Measurements from ENCODE around the gene ERVFRD-1. TPM values are rescaled to one million over a fixed set of nuclear protein-coding genes. Genes with fewer than 3 reads are reported as not detected.

Gene ERVFRD-1
- total RNA-seq, 1 donor = not detected

GRCh38 chr6:11142296-11143027 lies 30.9 kb upstream of the ERVFRD-1 start:
- Histone ChIP-seq H3K36me3 (ENCODE audit: insufficient read depth, low read length) (no peaks in the 10 kb centered on the region), H3K4me2 (ENCODE audit: insufficient read depth, low read length) (no peak overlapping the region), H3K27ac (ENCODE audit: low read depth, low read length) (no peak overlapping the region), H3K4me3 (ENCODE audit: insufficient read depth, low read length) (no peak overlapping the region), H4K20me1 (ENCODE audit: insufficient read depth, low read length) (no peaks in the 10 kb centered on the region), H3K27me3 (ENCODE audit: insufficient read depth, low read length) (no peaks in the 10 kb centered on the region), H3K4me1 (ENCODE audit: insufficient read depth, low read length) (peaks cover 8% of the 10 kb centered on the region), H2AFZ (ENCODE audit: low read length) (no peak overlapping the region), H3K9me3 (ENCODE audit: low read depth, low read length) (no peaks in the 10 kb centered on the region), H3K79me2 (ENCODE audit: insufficient read depth, low read length) (no peaks in the 10 kb centered on the region)
- TF ChIP-seq CTCF (IDR thresholded peaks at IDR 0.05; ENCODE audit: extremely low read depth, low read depth, low read length) = no peak
- DNase-seq (ENCODE audit: insufficient read length, low spot score, missing footprints) = no peak

- no peak overlapping the region for H3K27ac ChIP-seq (ENCODE audit: low read depth, low read length)
- peaks cover 8% of the 10 kb centered on the region for H3K4me1 ChIP-seq (ENCODE audit: insufficient read depth, low read length)
- no peak overlapping the region for H3K4me3 ChIP-seq (ENCODE audit: insufficient read depth, low read length)
- H3K36me3 ChIP-seq (ENCODE audit: insufficient read depth, low read length) = no peaks in the 10 kb centered on the region
- DNase-seq (ENCODE audit: insufficient read length, low spot score, missing footprints) = no peak
- H3K4me2 ChIP-seq (ENCODE audit: insufficient read depth, low read length) = no peak overlapping the region
- H3K79me2 ChIP-seq (ENCODE audit: insufficient read depth, low read length) = no peaks in the 10 kb centered on the region
- H3K27me3 ChIP-seq (ENCODE audit: insufficient read depth, low read length) = no peaks in the 10 kb centered on the region
- H3K9me3 ChIP-seq (ENCODE audit: low read depth, low read length) = no peaks in the 10 kb centered on the region
- TF ChIP-seq CTCF (IDR thresholded peaks at IDR 0.05; ENCODE audit: extremely low read depth, low read depth, low read length) = no peak
- no peak overlapping the region for H2AFZ ChIP-seq (ENCODE audit: low read length)
- H4K20me1 ChIP-seq (ENCODE audit: insufficient read depth, low read length) = no peaks in the 10 kb centered on the region
Observed at GRCh38 chr6:11141295-11141694, 29.8 kb upstream of the ERVFRD-1 start.

DNA sequence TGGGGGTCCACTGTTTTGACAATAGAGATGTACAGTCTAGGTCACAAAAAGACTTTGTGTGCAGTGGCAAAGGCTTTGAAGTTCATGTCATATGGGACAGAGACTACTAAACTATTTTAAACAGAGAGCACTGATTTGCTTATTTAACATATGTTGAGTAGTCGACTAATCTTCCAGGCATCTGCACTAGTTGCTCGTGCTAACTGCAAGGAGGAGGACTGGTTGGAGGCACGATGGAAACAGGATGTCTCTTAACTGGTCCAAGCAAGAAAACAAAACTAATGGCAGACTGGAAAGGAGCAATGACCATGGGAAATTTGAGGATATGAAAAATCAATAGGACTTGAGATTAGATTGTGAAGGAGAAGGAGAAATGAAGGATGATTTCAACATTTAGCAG lies 28.5 kb upstream of the ERVFRD-1 start:
- no peak for DNase-seq (ENCODE audit: insufficient read length, low spot score, missing footprints)
- Histone ChIP-seq H2AFZ (ENCODE audit: low read length) (no peak overlapping the region), H3K4me2 (ENCODE audit: insufficient read depth, low read length) (no peak overlapping the region), H3K27ac (ENCODE audit: low read depth, low read length) (no peak overlapping the region), H3K27me3 (ENCODE audit: insufficient read depth, low read length) (no peaks in the 10 kb centered on the region), H3K4me1 (ENCODE audit: insufficient read depth, low read length) (peaks cover 8% of the 10 kb centered on the region), H3K4me3 (ENCODE audit: insufficient read depth, low read length) (no peak overlapping the region), H4K20me1 (ENCODE audit: insufficient read depth, low read length) (no peaks in the 10 kb centered on the region), H3K36me3 (ENCODE audit: insufficient read depth, low read length) (peaks cover 6% of the 10 kb centered on the region), H3K9me3 (ENCODE audit: low read depth, low read length) (no peaks in the 10 kb centered on the region), H3K79me2 (ENCODE audit: insufficient read depth, low read length) (no peaks in the 10 kb centered on the region)
- TF ChIP-seq CTCF (IDR thresholded peaks at IDR 0.05; ENCODE audit: extremely low read depth, low read depth, low read length) = no peak

GRCh38 chr6:11139051-11139960 lies 27.8 kb upstream of the ERVFRD-1 start:
- Histone ChIP-seq H3K9me3 (ENCODE audit: low read depth, low read length) (no peaks in the 10 kb centered on the region), H3K4me1 (ENCODE audit: insufficient read depth, low read length) (peaks cover 8% of the 10 kb centered on the region), H3K4me3 (ENCODE audit: insufficient read depth, low read length) (no peak overlapping the region), H3K27me3 (ENCODE audit: insufficient read depth, low read length) (no peaks in the 10 kb centered on the region), H3K79me2 (ENCODE audit: insufficient read depth, low read length) (no peaks in the 10 kb centered on the region), H4K20me1 (ENCODE audit: insufficient read depth, low read length) (no peaks in the 10 kb centered on the region), H3K4me2 (ENCODE audit: insufficient read depth, low read length) (no peak overlapping the region), H3K36me3 (ENCODE audit: insufficient read depth, low read length) (peaks cover 13% of the 10 kb centered on the region), H3K27ac (ENCODE audit: low read depth, low read length) (no peak overlapping the region), H2AFZ (ENCODE audit: low read length) (no peak overlapping the region)
- DNase-seq (ENCODE audit: insufficient read length, low spot score, missing footprints) = peak; percentile 67
- no peak for TF ChIP-seq CTCF (IDR thresholded peaks at IDR 0.05; ENCODE audit: extremely low read depth, low read depth, low read length)
